Stimulated activated CD4-positive, alpha-beta T cell treated with anti-CD3 and anti-CD28 coated beads, Interleukin-4, amount 100 ng/mL, for 48 hours (primary cell): ENCODE data around the gene BANF2.

Source experiments
- DNase-seq, 2 donors: peaks; one replicate each; pipeline ENCODE4 v3.0.0-alpha.2; 2020; ENCODE audit warnings: low read depth in 2 of 2

Gene BANF2

GRCh38 chr20:17735959-17736621 lies 36.3 kb downstream of the BANF2 start:
- no peak for DNase-seq

GRCh38 chr20:17738154-17738553 lies 38.4 kb downstream of the BANF2 start:
- DNase-seq = no peak

GRCh38 chr20:17741220-17741619 lies 41.5 kb downstream of the BANF2 start:
- DNase-seq = no peak

- no peak for DNase-seq
Observed at GRCh38 chr20:17742731-17743130, 43.0 kb downstream of the BANF2 start.

- no peak for DNase-seq
Observed at GRCh38 chr20:17743677-17744076, 43.9 kb downstream of the BANF2 start.

- no peak for DNase-seq
Observed at GRCh38 chr20:17747431-17747846, 47.7 kb downstream of the BANF2 start.

- no peak for DNase-seq
Observed at GRCh38 chr20:17748279-17748678, 48.5 kb downstream of the BANF2 start.

- DNase-seq = no peak
Observed at GRCh38 chr20:17749626-17749977, 49.8 kb downstream of the BANF2 start.

- DNase-seq = no peak
Observed at GRCh38 chr20:17749978-17750721, 50.4 kb downstream of the BANF2 start.

GRCh38 chr20:17750722-17751045 lies 50.9 kb downstream of the BANF2 start:
- DNase-seq = no peak

GRCh38 chr20:17751640-17752039 lies 51.9 kb downstream of the BANF2 start:
- no peak for DNase-seq

- DNase-seq = no peak
Observed at GRCh38 chr20:17752459-17752858, 52.7 kb downstream of the BANF2 start.

- DNase-seq = no peak
Observed at GRCh38 chr20:17753516-17753915, 53.8 kb downstream of the BANF2 start.

GRCh38 chr20:17756529-17756928 lies 56.8 kb downstream of the BANF2 start:
- DNase-seq = no peak

GRCh38 chr20:17757496-17757895 lies 57.7 kb downstream of the BANF2 start:
- no peak for DNase-seq

- no peak for DNase-seq
Observed at GRCh38 chr20:17758010-17758409, 58.2 kb downstream of the BANF2 start.

GRCh38 chr20:17758512-17758911 lies 58.7 kb downstream of the BANF2 start:
- no peak for DNase-seq

GRCh38 chr20:17759449-17759848 lies 59.7 kb downstream of the BANF2 start:
- DNase-seq = no peak

GRCh38 chr20:17761604-17762003 lies 61.8 kb downstream of the BANF2 start:
- DNase-seq = no peak

- DNase-seq = no peak
Observed at GRCh38 chr20:17762243-17762872, 62.6 kb downstream of the BANF2 start.

GRCh38 chr20:17762873-17763557 lies 63.2 kb downstream of the BANF2 start:
- no peak for DNase-seq

- DNase-seq = no peak
Observed at GRCh38 chr20:17765017-17765416, 65.3 kb downstream of the BANF2 start.

GRCh38 chr20:17765584-17765983 lies 65.8 kb downstream of the BANF2 start:
- no peak for DNase-seq
